NB4 (cell line): Measurements from ENCODE around the gene ECHDC3.

Experiments used
- DNase-seq: peaks from one replicate; pipeline ENCODE4 v3.0.0; 2010; ENCODE audit warnings: low read depth
- H3K4me3 ChIP-seq: one replicate; pipeline ENCODE4 v1.5.1; 2011; ENCODE audit warnings: mild to moderate bottlenecking, low read depth, low read length, moderate library complexity
- MYC ChIP-seq: IDR thresholded peaks from 2 replicates; pipeline ENCODE4 v1.6.1; 2011; ENCODE audit warnings: low read depth, low read length
- POLR2A ChIP-seq: IDR thresholded peaks from 2 replicates; pipeline ENCODE4 v1.6.1; 2011; ENCODE audit warnings: mild to moderate bottlenecking; ENCODE audit not compliant: insufficient read length; ENCODE audit errors: extremely low read depth
- TF ChIP-seq, protein P1 (sequence below): IDR thresholded peaks from one replicate; pipeline ENCODE4 v1.5.1; 2012; ENCODE audit warnings: low read depth, low read length
- TF ChIP-seq, protein P2 (sequence below): IDR thresholded peaks from 2 replicates; pipeline ENCODE4 v1.6.1; 2011; ENCODE audit warnings: low read depth, low read length

ECHDC3 gene, protein sequence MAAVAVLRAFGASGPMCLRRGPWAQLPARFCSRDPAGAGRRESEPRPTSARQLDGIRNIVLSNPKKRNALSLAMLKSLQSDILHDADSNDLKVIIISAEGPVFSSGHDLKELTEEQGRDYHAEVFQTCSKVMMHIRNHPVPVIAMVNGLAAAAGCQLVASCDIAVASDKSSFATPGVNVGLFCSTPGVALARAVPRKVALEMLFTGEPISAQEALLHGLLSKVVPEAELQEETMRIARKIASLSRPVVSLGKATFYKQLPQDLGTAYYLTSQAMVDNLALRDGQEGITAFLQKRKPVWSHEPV

DNA sequence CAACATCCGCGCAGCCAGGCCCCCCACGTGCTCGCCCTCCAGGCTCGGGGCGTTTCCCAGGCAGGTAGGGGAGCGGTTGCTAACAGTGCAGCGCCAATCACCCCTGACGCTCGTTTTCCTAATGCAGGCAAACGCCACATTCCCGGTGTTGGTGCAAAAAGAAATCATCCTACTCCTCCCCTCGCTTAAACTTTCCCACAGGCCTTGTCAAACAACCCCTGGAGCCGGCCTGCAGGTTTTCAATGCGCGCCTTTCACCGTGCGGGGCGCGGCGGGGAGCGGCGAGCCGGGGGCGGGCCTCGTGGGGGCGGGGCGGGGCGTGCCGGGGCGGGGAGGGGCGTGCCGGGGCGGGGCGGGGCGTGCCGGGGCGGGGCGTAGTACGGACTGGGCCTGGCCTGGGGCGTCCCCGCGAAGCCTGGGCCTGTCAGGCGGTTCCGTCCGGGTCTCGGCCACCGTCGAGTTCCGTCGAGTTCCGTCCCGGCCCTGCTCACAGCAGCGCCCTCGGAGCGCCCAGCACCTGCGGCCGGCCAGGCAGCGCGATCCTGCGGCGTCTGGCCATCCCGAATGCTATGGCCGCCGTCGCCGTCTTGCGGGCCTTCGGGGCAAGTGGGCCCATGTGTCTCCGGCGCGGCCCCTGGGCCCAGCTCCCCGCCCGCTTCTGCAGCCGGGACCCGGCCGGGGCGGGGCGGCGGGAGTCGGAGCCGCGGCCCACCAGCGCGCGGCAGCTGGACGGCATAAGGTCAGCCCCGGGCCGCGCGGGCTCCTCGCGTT is at the start of gene ECHDC3:
Gene ECHDC3, plus strand, starts transcription at position 374 of the 770 bp plus-strand sequence. Its CDS starts 195 bp downstream, at position 569.
- H3K4me3 ChIP-seq, result no peak within 1 kb of the TSS
- TF ChIP-seq POLR2A (no peak), MYC (no peak)
- TF ChIP-seq, protein P1, sequence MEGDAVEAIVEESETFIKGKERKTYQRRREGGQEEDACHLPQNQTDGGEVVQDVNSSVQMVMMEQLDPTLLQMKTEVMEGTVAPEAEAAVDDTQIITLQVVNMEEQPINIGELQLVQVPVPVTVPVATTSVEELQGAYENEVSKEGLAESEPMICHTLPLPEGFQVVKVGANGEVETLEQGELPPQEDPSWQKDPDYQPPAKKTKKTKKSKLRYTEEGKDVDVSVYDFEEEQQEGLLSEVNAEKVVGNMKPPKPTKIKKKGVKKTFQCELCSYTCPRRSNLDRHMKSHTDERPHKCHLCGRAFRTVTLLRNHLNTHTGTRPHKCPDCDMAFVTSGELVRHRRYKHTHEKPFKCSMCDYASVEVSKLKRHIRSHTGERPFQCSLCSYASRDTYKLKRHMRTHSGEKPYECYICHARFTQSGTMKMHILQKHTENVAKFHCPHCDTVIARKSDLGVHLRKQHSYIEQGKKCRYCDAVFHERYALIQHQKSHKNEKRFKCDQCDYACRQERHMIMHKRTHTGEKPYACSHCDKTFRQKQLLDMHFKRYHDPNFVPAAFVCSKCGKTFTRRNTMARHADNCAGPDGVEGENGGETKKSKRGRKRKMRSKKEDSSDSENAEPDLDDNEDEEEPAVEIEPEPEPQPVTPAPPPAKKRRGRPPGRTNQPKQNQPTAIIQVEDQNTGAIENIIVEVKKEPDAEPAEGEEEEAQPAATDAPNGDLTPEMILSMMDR, result no peak
- TF ChIP-seq, protein P2, sequence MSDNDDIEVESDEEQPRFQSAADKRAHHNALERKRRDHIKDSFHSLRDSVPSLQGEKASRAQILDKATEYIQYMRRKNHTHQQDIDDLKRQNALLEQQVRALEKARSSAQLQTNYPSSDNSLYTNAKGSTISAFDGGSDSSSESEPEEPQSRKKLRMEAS, result no peak
- no peak for DNase-seq

DNA sequence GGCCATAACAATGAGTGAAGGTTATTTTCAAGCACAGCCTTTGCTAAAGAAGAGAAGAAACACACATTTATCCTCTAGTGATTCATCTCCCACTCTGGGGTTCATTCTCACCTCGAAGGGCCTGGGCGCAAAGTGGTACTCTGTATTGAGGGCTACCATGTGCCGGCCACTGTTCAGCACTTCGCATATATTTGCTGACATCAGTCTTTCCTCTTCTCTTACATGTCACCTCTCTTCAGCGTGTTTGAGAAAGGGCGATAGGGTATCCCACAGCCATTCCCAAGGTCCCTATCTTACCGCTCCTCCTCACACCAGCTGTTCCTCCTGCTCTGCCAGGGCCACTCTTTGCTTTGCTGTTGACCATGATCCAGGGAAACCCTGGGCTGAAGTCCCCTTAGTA is 48.8 kb upstream of the ECHDC3 start:
- TF ChIP-seq MYC (no peak), POLR2A (no peak)
- TF ChIP-seq, protein P2, result no peak
- TF ChIP-seq, protein P1, result no peak
- DNase-seq, result no peak
- H3K4me3 ChIP-seq, result no peak overlapping the region

DNA sequence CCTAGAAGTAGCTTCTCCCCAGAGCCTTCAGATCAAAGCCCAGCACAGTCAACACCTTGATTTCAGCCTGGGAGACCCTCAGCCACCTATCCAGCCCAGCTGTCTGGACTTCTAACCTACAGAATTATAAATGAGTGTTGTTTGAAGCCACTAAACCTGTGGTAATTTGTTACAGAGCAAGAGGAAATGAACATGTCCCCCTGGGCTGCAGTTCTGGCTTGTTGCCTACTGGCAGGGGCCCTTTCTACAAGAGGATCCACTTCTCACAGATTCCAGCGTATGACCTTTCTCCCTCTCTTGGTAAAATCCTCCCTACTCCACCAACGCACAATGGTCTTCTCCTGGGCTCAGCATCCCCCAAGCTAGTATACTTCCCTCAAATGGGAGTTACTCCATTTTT is 46.4 kb upstream of the ECHDC3 start:
- TF ChIP-seq MYC, result no peak
- TF ChIP-seq, protein P1, result no peak
- TF ChIP-seq POLR2A, result no peak
- TF ChIP-seq, protein P2, result no peak
- no peak for DNase-seq

DNA sequence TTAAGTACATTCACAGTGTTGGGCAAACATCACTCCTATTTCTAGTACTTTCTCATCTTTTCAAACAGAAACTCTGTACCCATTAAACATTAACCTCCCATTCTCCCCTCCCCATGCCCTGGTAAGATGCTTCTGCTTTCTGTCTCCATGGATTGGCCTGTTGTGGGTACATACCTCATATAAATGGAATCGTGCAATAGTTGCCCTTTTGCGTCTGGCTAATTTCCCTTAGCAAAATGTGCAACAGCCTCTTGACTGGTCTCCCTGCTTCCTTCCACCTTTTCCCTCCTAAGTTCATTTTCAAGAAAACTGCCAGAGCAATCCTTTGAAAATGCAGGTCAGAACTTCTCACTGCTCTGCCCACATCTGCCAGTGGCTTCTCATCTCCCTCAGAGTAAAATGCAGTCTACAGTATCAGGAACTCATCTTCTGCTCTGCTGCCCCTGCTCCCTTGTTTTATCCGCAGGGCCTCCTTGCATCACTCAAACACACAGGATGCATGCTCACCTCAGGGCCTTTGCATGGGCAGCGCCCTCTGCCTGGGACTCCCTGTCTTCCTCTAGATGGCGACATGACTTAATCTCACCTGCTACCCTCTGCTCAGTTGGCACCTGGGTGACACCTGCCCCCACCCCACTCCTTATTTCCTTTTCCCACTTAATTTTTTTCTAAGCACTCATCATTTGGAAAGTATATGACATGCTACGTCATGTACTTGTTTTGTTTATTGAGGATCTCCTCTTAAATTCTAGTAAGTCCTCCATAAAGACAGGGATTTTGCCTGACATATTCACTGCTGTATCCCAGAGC is 44.3 kb upstream of the ECHDC3 start:
- TF ChIP-seq, protein P1, result no peak
- H3K4me3 ChIP-seq, result no peak overlapping the region
- no peak for DNase-seq

More for the DNA sequence above, 46.4 kb upstream of the ECHDC3 start:
- no peak overlapping the region for H3K4me3 ChIP-seq

DNA sequence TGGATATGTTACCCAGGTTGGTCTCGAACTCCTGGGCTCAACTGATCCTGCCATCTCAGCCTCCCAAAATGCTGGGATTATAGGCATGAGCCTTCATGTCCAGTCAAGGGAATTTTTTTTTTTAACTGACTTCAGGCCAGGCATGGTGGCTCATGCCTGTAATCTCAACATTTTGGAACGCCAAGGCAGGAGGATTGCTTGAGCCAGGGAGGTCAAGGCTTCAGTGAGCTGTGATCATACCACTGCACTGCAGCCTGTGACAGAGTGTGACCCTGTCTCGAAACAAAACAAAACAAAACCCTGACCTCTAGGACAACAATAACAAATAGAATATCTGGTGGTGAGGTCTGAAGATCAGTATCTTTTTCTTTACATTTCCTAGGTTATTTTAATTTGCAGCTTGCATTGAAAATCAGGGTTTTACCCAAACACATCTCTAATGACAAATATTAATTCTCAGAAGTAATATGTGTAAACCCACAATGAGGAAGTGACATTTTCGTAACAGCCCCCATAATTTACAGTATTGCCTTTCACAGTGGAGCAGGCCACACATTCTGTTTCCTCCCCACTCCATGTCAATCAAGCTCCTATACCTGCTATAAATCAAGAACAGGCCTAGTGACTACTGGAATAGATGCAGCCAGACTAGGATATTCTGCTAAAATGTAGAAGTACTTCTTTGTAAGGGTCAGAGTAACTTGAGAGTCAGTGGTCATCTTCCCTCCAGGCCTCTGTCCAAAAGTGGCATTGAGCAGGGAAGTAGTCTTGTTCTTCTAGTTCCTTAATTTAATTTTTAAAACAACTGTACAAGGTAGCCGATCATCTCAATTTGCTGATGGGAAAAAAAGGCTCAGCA is 43.3 kb upstream of the ECHDC3 start:
- H3K4me3 ChIP-seq, result no peak overlapping the region
- TF ChIP-seq, protein P1, result no peak
- no peak for TF ChIP-seq POLR2A
- peak; percentile 43 for DNase-seq
